ENCODE measurements around the gene LILRB3. TPM values are rescaled to one million over a fixed set of nuclear protein-coding genes. Genes with fewer than 3 reads are reported as not detected.

The LILRB3 gene
- total RNA-seq, 1 donor from 2014 or later: 61.5 TPM

- intact Hi-C loops (cut with DNase I): no loop called here
- Histone ChIP-seq H3K27me3 (no peaks in the 10 kb centered on the region), H3K4me1 (no peaks in the 10 kb centered on the region), H3K36me3 (no peaks in the 10 kb centered on the region), H3K9me3 (no peaks in the 10 kb centered on the region), H3K27ac (no peak overlapping the region), H3K4me3 (no peak overlapping the region)
- DNase-seq (peak; percentile 59), ATAC-seq (peak; percentile 25)
- TF ChIP-seq CTCF (IDR thresholded peaks at IDR 0.05): no peak
Observed at GRCh38 chr19:54262066-54262465, 39.3 kb upstream of the LILRB3 start.

- H3K9me3 ChIP-seq: no peaks in the 10 kb centered on the region
- no peak within 1 kb of the TSS for H3K27ac ChIP-seq
- peaks cover 29% of the 10 kb centered on the region for H3K27me3 ChIP-seq
- no peak within 1 kb of the TSS for H3K4me3 ChIP-seq
- TF ChIP-seq CTCF (IDR thresholded peaks at IDR 0.05): no peak
- no peaks in the 10 kb centered on the region for H3K36me3 ChIP-seq
- DNase-seq (no peak), ATAC-seq (peak; percentile 45)
- H3K4me1 ChIP-seq: no peaks in the 10 kb centered on the region
- intact Hi-C loops (cut with DNase I): no loop called here
Observed at GRCh38 chr19:54257116-54257480, 34.3 kb upstream of the LILRB3 start, which contains the start of gene LILRB5. TSS of gene LILRB5 (minus strand) at chr19:54257273. CDS start at chr19:54257193, 80 bp downstream.

- Histone ChIP-seq H3K9me3 (no peaks in the 10 kb centered on the region), H3K27ac (no peak overlapping the region), H3K36me3 (no peaks in the 10 kb centered on the region), H3K4me1 (no peaks in the 10 kb centered on the region), H3K4me3 (no peak overlapping the region), H3K27me3 (peaks cover 29% of the 10 kb centered on the region)
- no peak for TF ChIP-seq CTCF (IDR thresholded peaks at IDR 0.05)
- intact Hi-C loops (cut with DNase I): no loop called here
- DNase-seq: no peak
- no peak for ATAC-seq
Observed at GRCh38 chr19:54256250-54257115, 33.7 kb upstream of the LILRB3 start.

GRCh38 chr19:54255105-54255775, 32.4 kb upstream of the LILRB3 start:
- ATAC-seq: no peak
- Histone ChIP-seq H3K27ac (no peak overlapping the region), H3K36me3 (no peaks in the 10 kb centered on the region), H3K9me3 (no peaks in the 10 kb centered on the region), H3K27me3 (peaks cover 29% of the 10 kb centered on the region), H3K4me3 (no peak overlapping the region), H3K4me1 (no peaks in the 10 kb centered on the region)
- DNase-seq: no peak
- intact Hi-C loops (cut with DNase I): no loop called here
- TF ChIP-seq CTCF (IDR thresholded peaks at IDR 0.05): no peak

- intact Hi-C loops (cut with DNase I): no loop called here
- H3K27ac ChIP-seq: no peak overlapping the region
- H3K4me1 ChIP-seq: no peaks in the 10 kb centered on the region
- DNase-seq (no peak), ATAC-seq (no peak)
- no peak overlapping the region for H3K4me3 ChIP-seq
- H3K9me3 ChIP-seq: no peaks in the 10 kb centered on the region
- no peaks in the 10 kb centered on the region for H3K36me3 ChIP-seq
- peaks cover 29% of the 10 kb centered on the region for H3K27me3 ChIP-seq
- TF ChIP-seq CTCF (IDR thresholded peaks at IDR 0.05): no peak
Observed at GRCh38 chr19:54254195-54254906, 31.5 kb upstream of the LILRB3 start.
